Smooth muscle cell (in vitro differentiated cells): ENCODE results near the gene MYH8. TPM values are rescaled to one million over a fixed set of nuclear protein-coding genes. Genes with fewer than 3 reads are reported as not detected.

ENCODE experiments used
- DNase-seq: peaks from one replicate; lab custom pipeline; 2025; ENCODE audit not compliant: unreplicated experiment; lab: John Stamatoyannopoulos, UW
- H2AFZ ChIP-seq: fragments of 200-600 bp; sonication (generic); 2 replicates; pipeline ENCODE4 v1.6.0; 2016; ENCODE audit warnings: antibody characterized with exemption, low read depth, mild to moderate bottlenecking
- H3F3A ChIP-seq: fragments of 200-600 bp; sonication (generic); 2 replicates; pipeline ENCODE4 v1.6.0; 2017; ENCODE audit warnings: antibody characterized with exemption, low read depth
- H3K27ac ChIP-seq: fragments of 200-600 bp; sonication (generic); 2 replicates; pipeline ENCODE4 v1.5.1; 2016; ENCODE audit warnings: low read depth, mild to moderate bottlenecking
- H3K27me3 ChIP-seq: fragments of 200-600 bp; sonication (generic); 2 replicates; pipeline ENCODE4 v1.6.1; 2016; ENCODE audit warnings: low read depth, mild to moderate bottlenecking
- H3K36me3 ChIP-seq: fragments of 200-600 bp; sonication (generic); 2 replicates; pipeline ENCODE4 v1.5.1; 2016; ENCODE audit warnings: low read depth
- H3K4me1 ChIP-seq: fragments of 200-600 bp; sonication (generic); 2 replicates; pipeline ENCODE4 v1.5.1; 2016; ENCODE audit warnings: low read depth
- H3K4me2 ChIP-seq: fragments of 200-600 bp; sonication (generic); 2 replicates; pipeline ENCODE4 v1.6.0; 2016; ENCODE audit warnings: mild to moderate bottlenecking
- H3K4me3 ChIP-seq: fragments of 200-600 bp; sonication (generic); 2 replicates; pipeline ENCODE4 v1.5.1; 2016; ENCODE audit warnings: mild to moderate bottlenecking
- H3K79me2 ChIP-seq: fragments of 200-600 bp; sonication (generic); 2 replicates; pipeline ENCODE4 v1.6.0; 2016; ENCODE audit warnings: low read depth, mild to moderate bottlenecking
- H3K9ac ChIP-seq: fragments of 200-600 bp; sonication (generic); 2 replicates; pipeline ENCODE4 v1.6.0; 2016; ENCODE audit warnings: low read depth
- H3K9me3 ChIP-seq: fragments of 200-600 bp; sonication (generic); replicated peaks from 2 replicates; pipeline ENCODE4 v1.5.1; 2016; ENCODE audit warnings: low read depth
- H4K20me1 ChIP-seq: fragments of 200-600 bp; sonication (generic); 2 replicates; pipeline ENCODE4 v1.6.0; 2016; ENCODE audit warnings: low read depth
- WGBS: methylation state at CpG from one replicate; pipeline ENCODE4 v1.1.7; 2016; ENCODE audit warnings: low lambda C conversion rate; 5-methylcytosine and 5-hydroxymethylcytosine counted together
- polyA plus RNA-seq: library from polyadenylated mRNA; unstranded; fragments of >200 nt; fragmentation: Nextera tagmentation; extraction: Ambion mirVana; gene quantifications from 2 replicates; pipeline ENCODE4 v1.2.1, GENCODE V29; 2016
- total RNA-seq: library from RNA; depleted of rRNA; stranded (reverse); fragments of >200 nt; gene quantifications from 2 replicates; pipeline ENCODE4 v1.2.3, GENCODE V29; 2014
- TF ChIP-seq, protein P1 (sequence below): fragments of 200-600 bp; sonication (generic); IDR thresholded peaks from 2 replicates; pipeline ENCODE4 v1.5.1; 2017; ENCODE audit warnings: borderline replicate concordance, mild to moderate bottlenecking, antibody characterized with exemption; ENCODE audit not compliant: insufficient read depth, poor library complexity, severe bottlenecking

Gene MYH8
- total and polyA plus RNA-seq, 2 experiments from 2014 or later = not detected

- TF ChIP-seq, protein P1, sequence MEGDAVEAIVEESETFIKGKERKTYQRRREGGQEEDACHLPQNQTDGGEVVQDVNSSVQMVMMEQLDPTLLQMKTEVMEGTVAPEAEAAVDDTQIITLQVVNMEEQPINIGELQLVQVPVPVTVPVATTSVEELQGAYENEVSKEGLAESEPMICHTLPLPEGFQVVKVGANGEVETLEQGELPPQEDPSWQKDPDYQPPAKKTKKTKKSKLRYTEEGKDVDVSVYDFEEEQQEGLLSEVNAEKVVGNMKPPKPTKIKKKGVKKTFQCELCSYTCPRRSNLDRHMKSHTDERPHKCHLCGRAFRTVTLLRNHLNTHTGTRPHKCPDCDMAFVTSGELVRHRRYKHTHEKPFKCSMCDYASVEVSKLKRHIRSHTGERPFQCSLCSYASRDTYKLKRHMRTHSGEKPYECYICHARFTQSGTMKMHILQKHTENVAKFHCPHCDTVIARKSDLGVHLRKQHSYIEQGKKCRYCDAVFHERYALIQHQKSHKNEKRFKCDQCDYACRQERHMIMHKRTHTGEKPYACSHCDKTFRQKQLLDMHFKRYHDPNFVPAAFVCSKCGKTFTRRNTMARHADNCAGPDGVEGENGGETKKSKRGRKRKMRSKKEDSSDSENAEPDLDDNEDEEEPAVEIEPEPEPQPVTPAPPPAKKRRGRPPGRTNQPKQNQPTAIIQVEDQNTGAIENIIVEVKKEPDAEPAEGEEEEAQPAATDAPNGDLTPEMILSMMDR = no peak
- H3K27me3 ChIP-seq = no peaks in the 10 kb centered on the region
- H4K20me1 ChIP-seq = no peaks in the 10 kb centered on the region
- no peak for DNase-seq
- no peak overlapping the region for H3K27ac ChIP-seq
- no peak overlapping the region for H3K4me2 ChIP-seq
- no peaks in the 10 kb centered on the region for H3K9me3 ChIP-seq
- H3K36me3 ChIP-seq = no peaks in the 10 kb centered on the region
- WGBS = 51% methylated on average over 3 of the region's 3 CpGs
- no peak overlapping the region for H3K4me3 ChIP-seq
- no peaks in the 10 kb centered on the region for H3F3A ChIP-seq
- H3K4me1 ChIP-seq = no peaks in the 10 kb centered on the region
- no peaks in the 10 kb centered on the region for H3K79me2 ChIP-seq
- no peak overlapping the region for H2AFZ ChIP-seq
- H3K9ac ChIP-seq = no peak overlapping the region
Observed at GRCh38 chr17:10435096-10435495, 13.3 kb upstream of the MYH8 start.

GRCh38 chr17:10429421-10430045 is 7.8 kb upstream of the MYH8 start:
- Histone ChIP-seq H2AFZ (no peak overlapping the region), H3K9ac (no peak overlapping the region), H3K79me2 (no peaks in the 10 kb centered on the region), H3K4me3 (no peak overlapping the region), H3K9me3 (no peaks in the 10 kb centered on the region), H4K20me1 (no peaks in the 10 kb centered on the region), H3K4me1 (no peaks in the 10 kb centered on the region), H3K4me2 (peak overlapping the region; percentile 12), H3K27me3 (no peaks in the 10 kb centered on the region), H3K27ac (no peak overlapping the region), H3F3A (no peaks in the 10 kb centered on the region), H3K36me3 (no peaks in the 10 kb centered on the region)
- DNase-seq = no peak
- TF ChIP-seq, protein P1 = no peak
- WGBS = 68% methylated on average over 2 of the region's 2 CpGs

GRCh38 chr17:10428781-10429180 is 7.0 kb upstream of the MYH8 start:
- Histone ChIP-seq H3K9me3 (no peaks in the 10 kb centered on the region), H3K4me1 (no peaks in the 10 kb centered on the region), H3K79me2 (no peaks in the 10 kb centered on the region), H3K36me3 (no peaks in the 10 kb centered on the region), H3K9ac (no peak overlapping the region), H3F3A (no peaks in the 10 kb centered on the region), H2AFZ (no peak overlapping the region), H3K27me3 (no peaks in the 10 kb centered on the region), H4K20me1 (no peaks in the 10 kb centered on the region), H3K27ac (no peak overlapping the region), H3K4me3 (no peak overlapping the region), H3K4me2 (peak overlapping the region; percentile 12)
- 88% methylated on average over 2 of the region's 2 CpGs for WGBS
- no peak for DNase-seq
- TF ChIP-seq, protein P1 = no peak

DNA sequence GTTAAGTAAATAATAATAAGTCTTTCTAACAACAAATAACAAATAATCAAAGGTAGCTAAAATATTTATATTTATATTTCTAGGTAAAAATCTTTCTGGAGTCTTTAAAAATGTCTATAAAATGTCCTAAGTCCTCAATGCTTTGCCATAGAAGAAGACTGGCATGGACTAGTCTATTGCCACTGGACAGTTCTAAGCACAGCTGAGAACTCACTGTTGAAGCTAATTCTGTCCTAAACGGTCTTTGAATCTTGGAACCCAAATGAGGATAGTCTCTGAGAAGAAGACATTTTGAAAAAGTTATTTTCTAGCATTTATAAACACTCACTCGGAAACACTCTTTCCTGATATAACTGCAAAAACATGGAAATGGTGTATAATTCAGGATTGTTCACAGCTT is 539 bp downstream of the MYH8 start:
- H3K9me3 ChIP-seq = no peaks in the 10 kb centered on the region
- no peaks in the 10 kb centered on the region for H3K79me2 ChIP-seq
- DNase-seq = no peak
- no peaks in the 10 kb centered on the region for H3F3A ChIP-seq
- no peaks in the 10 kb centered on the region for H3K4me1 ChIP-seq
- H3K36me3 ChIP-seq = no peaks in the 10 kb centered on the region
- H3K4me3 ChIP-seq = no peak overlapping the region
- H4K20me1 ChIP-seq = no peaks in the 10 kb centered on the region
- 87% methylated on average over 2 of the region's 2 CpGs for WGBS
- no peak overlapping the region for H3K4me2 ChIP-seq
- no peak overlapping the region for H2AFZ ChIP-seq
- no peaks in the 10 kb centered on the region for H3K27me3 ChIP-seq
- no peak overlapping the region for H3K9ac ChIP-seq
- no peak overlapping the region for H3K27ac ChIP-seq
- TF ChIP-seq, protein P1 = no peak
